WTC11 (cell line): Measurements from ENCODE around the gene PCGF1. TPM values are rescaled to one million over a fixed set of nuclear protein-coding genes. Genes with fewer than 3 reads are reported as not detected.

Source experiments
- ATAC-seq: fragments of 200-7000 bp; cut with Tn5 transposase; 2 replicates; pipeline ENCODE4 v1.10.0; 2021; ENCODE audit warnings: mild to moderate bottlenecking, moderate library complexity
- CTCF ChIA-PET: fragments of 300-600 bp; sonication (Branson Sonifier 250); formaldehyde crosslinking; loops from one replicate; lab custom pipeline; 2021; ENCODE audit warnings: antibody characterized with exemption; lab: Charles Lee
- POLR2A ChIA-PET: fragments of 350-600 bp; sonication (Branson Sonifier 250); formaldehyde crosslinking; loops from one replicate; lab custom pipeline; 2021; ENCODE audit warnings: antibody characterized with exemption; lab: Charles Lee
- DNase-seq: peaks from one replicate; pipeline ENCODE4 v3.0.0; 2021; ENCODE audit warnings: low spot score
- H3K27ac Mint-ChIP-seq: 2 replicates; pipeline ENCODE4 v1.8.0; 2021; ENCODE audit warnings: mixed read lengths
- H3K27me3 Mint-ChIP-seq: 2 replicates; pipeline ENCODE4 v1.8.0; 2021; ENCODE audit warnings: low read depth, mild to moderate bottlenecking, moderate library complexity, mixed read lengths
- H3K36me3 Mint-ChIP-seq: 2 replicates; pipeline ENCODE4 v1.8.0; 2021; ENCODE audit warnings: mixed read lengths
- H3K4me1 Mint-ChIP-seq: 2 replicates; pipeline ENCODE4 v1.8.0; 2022; ENCODE audit warnings: mixed read lengths
- H3K4me3 Mint-ChIP-seq: 2 replicates; pipeline ENCODE4 v1.8.0; 2021; ENCODE audit warnings: mild to moderate bottlenecking, moderate library complexity, mixed read lengths
- H3K9me3 Mint-ChIP-seq: 2 replicates; pipeline ENCODE4 v1.8.0; 2021; ENCODE audit warnings: mixed read lengths
- ARID4B ChIP-seq: sonication (generic); formaldehyde crosslinking; IDR thresholded peaks from 2 replicates; pipeline ENCODE4 v1.8.0; 2023; ENCODE audit warnings: missing genetic modification reagents, mild to moderate bottlenecking, borderline replicate concordance
- ATF6 ChIP-seq: sonication (generic); formaldehyde crosslinking; IDR thresholded peaks from 2 replicates; pipeline ENCODE4 v1.8.1; 2023; ENCODE audit warnings: mild to moderate bottlenecking, missing genetic modification reagents
- E2F4 ChIP-seq: sonication (generic); formaldehyde crosslinking; IDR thresholded peaks from 2 replicates; pipeline ENCODE4 v1.8.1; 2022; ENCODE audit warnings: low read depth, mild to moderate bottlenecking, moderate library complexity, missing genetic modification reagents, borderline replicate concordance
- ELF4 ChIP-seq: sonication (generic); formaldehyde crosslinking; IDR thresholded peaks from 2 replicates; pipeline ENCODE4 v1.8.1; 2022; ENCODE audit warnings: low read depth, mild to moderate bottlenecking, moderate library complexity, missing genetic modification reagents
- EMX1 ChIP-seq: fragments of 250-450 bp; sonication (Bioruptor Pico); IDR thresholded peaks from 2 replicates; pipeline ENCODE4 v1.8.0; 2021; ENCODE audit warnings: mild to moderate bottlenecking
- ESRRA ChIP-seq: sonication (generic); formaldehyde crosslinking; IDR thresholded peaks from 2 replicates; pipeline ENCODE4 v1.8.1; 2022; ENCODE audit warnings: mild to moderate bottlenecking, missing genetic modification reagents, borderline replicate concordance
- GTF2I ChIP-seq: fragments of 250-450 bp; sonication (Bioruptor Pico); conservative IDR thresholded peaks from 2 replicates; pipeline ENCODE4 v1.4.0; 2021; ENCODE audit warnings: mild to moderate bottlenecking
- IRF2 ChIP-seq: sonication (generic); formaldehyde crosslinking; IDR thresholded peaks from 2 replicates; pipeline ENCODE4 v1.8.0; 2022; ENCODE audit warnings: low read depth, missing genetic modification reagents, borderline replicate concordance
- NFE2L1 ChIP-seq: sonication (generic); formaldehyde crosslinking; IDR thresholded peaks from 2 replicates; pipeline ENCODE4 v1.8.1; 2023; ENCODE audit warnings: missing genetic modification reagents
- NR1H2 ChIP-seq: sonication (generic); formaldehyde crosslinking; IDR thresholded peaks from 2 replicates; pipeline ENCODE4 v1.9.0; 2021; ENCODE audit warnings: mild to moderate bottlenecking, moderate library complexity, missing genetic modification reagents
- OVOL2 ChIP-seq: fragments of 250-450 bp; sonication (Bioruptor Pico); IDR thresholded peaks from 2 replicates; pipeline ENCODE4 v1.9.0; 2021; ENCODE audit warnings: mild to moderate bottlenecking, borderline replicate concordance
- SMAD4 ChIP-seq: sonication (generic); formaldehyde crosslinking; IDR thresholded peaks from 2 replicates; pipeline ENCODE4 v1.8.0; 2022; ENCODE audit warnings: mild to moderate bottlenecking, missing genetic modification reagents
- TCF7 ChIP-seq: sonication (generic); formaldehyde crosslinking; IDR thresholded peaks from 2 replicates; pipeline ENCODE4 v1.8.0; 2022; ENCODE audit warnings: mild to moderate bottlenecking, low read depth, missing genetic modification reagents, moderate library complexity
- ZMAT4 ChIP-seq: fragments of 250-450 bp; sonication (Bioruptor Pico); IDR thresholded peaks from 2 replicates; pipeline ENCODE4 v1.9.0; 2021; ENCODE audit warnings: mild to moderate bottlenecking
- ZNF121 ChIP-seq: sonication (generic); formaldehyde crosslinking; IDR thresholded peaks from 2 replicates; pipeline ENCODE4 v1.8.0; 2023; ENCODE audit warnings: missing genetic modification reagents
- ZNF317 ChIP-seq: sonication (generic); formaldehyde crosslinking; IDR thresholded peaks from 2 replicates; pipeline ENCODE4 v1.8.1; 2023; ENCODE audit warnings: low read depth, mild to moderate bottlenecking, moderate library complexity, missing genetic modification reagents, borderline replicate concordance
- ZNF425 ChIP-seq: fragments of 250-450 bp; sonication (Bioruptor Pico); conservative IDR thresholded peaks from 2 replicates; pipeline ENCODE4 v1.9.0; 2021; ENCODE audit warnings: mild to moderate bottlenecking
- ZNF532 ChIP-seq: fragments of 250-450 bp; sonication (Bioruptor Pico); IDR thresholded peaks from 2 replicates; pipeline ENCODE4 v1.9.0; 2021; ENCODE audit warnings: mild to moderate bottlenecking, borderline replicate concordance
- total RNA-seq: library from RNA; stranded (reverse); gene quantifications from 3 replicates; pipeline ENCODE4 v1.2.3, GENCODE V29; 2021

Gene PCGF1
- total RNA-seq, 1 experiment from 2014 or later = 15.7 TPM

GRCh38 chr2:74533464-74533863 lies 26.0 kb upstream of the PCGF1 start:
- ChIA-PET CTCF (interaction anchor here (1.1 kb wide), 1 partner anchor 50 kb away, joined by 3 read pairs; the partner anchor contains the start of gene TTC31), POLR2A (no interaction called here)
- DNase-seq = no peak
- H3K36me3 Mint-ChIP-seq = peaks cover 16% of the 10 kb centered on the region
- no peak for ATAC-seq
- no peak overlapping the region for H3K4me3 Mint-ChIP-seq
- H3K9me3 Mint-ChIP-seq = no peaks in the 10 kb centered on the region
- H3K4me1 Mint-ChIP-seq = peaks cover 14% of the 10 kb centered on the region
- no peak for TF ChIP-seq ELF4
- no peak for TF ChIP-seq GTF2I (CRISPR knock-in tag)
- TF ChIP-seq ATF6 = no peak
- no peak for TF ChIP-seq ZNF121 (CRISPR knock-in tag)
- TF ChIP-seq NR1H2 = no peak
- TF ChIP-seq EMX1 = no peak
- TF ChIP-seq ZNF317 (CRISPR knock-in tag) = no peak
- TF ChIP-seq TCF7 (CRISPR knock-in tag) = no peak
- no peak for TF ChIP-seq ZNF425 (CRISPR knock-in tag)
- no peak for TF ChIP-seq ARID4B (CRISPR knock-in tag)
- no peak for TF ChIP-seq ZMAT4 (CRISPR knock-in tag)
- TF ChIP-seq E2F4 = no peak
- no peak for TF ChIP-seq IRF2
- no peak for TF ChIP-seq ZNF532
- no peak for TF ChIP-seq NFE2L1 (CRISPR knock-in tag)
- no peak for TF ChIP-seq OVOL2 (CRISPR knock-in tag)
- no peak for TF ChIP-seq SMAD4 (CRISPR knock-in tag)
- TF ChIP-seq ESRRA (CRISPR knock-in tag) = no peak
- TF ChIP-seq, all 79 proteins: peak for 0
- Mint-ChIP-seq H3K27ac (no peak overlapping the region), H3K27me3 (0 out of 2 replicates have a peak, but pooled peaks cover 3% of the 10 kb centered on the region)
